ENCODE measurements around the gene LRSAM1.

GRCh38 chr9:127526655-127527559 is 75.6 kb downstream of the LRSAM1 start:
- TF ChIP-seq, protein P1, sequence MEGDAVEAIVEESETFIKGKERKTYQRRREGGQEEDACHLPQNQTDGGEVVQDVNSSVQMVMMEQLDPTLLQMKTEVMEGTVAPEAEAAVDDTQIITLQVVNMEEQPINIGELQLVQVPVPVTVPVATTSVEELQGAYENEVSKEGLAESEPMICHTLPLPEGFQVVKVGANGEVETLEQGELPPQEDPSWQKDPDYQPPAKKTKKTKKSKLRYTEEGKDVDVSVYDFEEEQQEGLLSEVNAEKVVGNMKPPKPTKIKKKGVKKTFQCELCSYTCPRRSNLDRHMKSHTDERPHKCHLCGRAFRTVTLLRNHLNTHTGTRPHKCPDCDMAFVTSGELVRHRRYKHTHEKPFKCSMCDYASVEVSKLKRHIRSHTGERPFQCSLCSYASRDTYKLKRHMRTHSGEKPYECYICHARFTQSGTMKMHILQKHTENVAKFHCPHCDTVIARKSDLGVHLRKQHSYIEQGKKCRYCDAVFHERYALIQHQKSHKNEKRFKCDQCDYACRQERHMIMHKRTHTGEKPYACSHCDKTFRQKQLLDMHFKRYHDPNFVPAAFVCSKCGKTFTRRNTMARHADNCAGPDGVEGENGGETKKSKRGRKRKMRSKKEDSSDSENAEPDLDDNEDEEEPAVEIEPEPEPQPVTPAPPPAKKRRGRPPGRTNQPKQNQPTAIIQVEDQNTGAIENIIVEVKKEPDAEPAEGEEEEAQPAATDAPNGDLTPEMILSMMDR (IDR thresholded peaks at IDR 0.05) = no peak
- no peak for TF ChIP-seq POLR2A (IDR thresholded peaks at IDR 0.05)
